ENCODE results near the gene DENND5A. TPM values are rescaled to one million over a fixed set of nuclear protein-coding genes. Genes with fewer than 3 reads are reported as not detected.

Gene DENND5A
- total and polyA plus RNA-seq, 9 of the 15 experiments (the other 6 are each of a cell fraction or from before 2014, with no cell fraction given): 11.7 to 130 (median 46.3) TPM

GRCh38 chr11:9142732-9143131 is 122.4 kb downstream of the DENND5A start:
- Histone ChIP-seq H3K4me2 (ENCODE audit: insufficient read depth, low read length) (no peak overlapping the region), H3K27ac (ENCODE audit: extremely low read depth, low read depth, low read length) (no peak overlapping the region), H3K4me1 (replicated peaks in 1 of 2; ENCODE audit: control insufficient read depth in 2 of 2, insufficient read depth in 2 of 2, low read length in 2 of 2) (no peaks in the 10 kb centered on the region), H3K36me3 (ENCODE audit: control insufficient read depth, insufficient read depth, low read length) (peaks cover 90% of the 10 kb centered on the region), H3K27me3 (ENCODE audit: control insufficient read depth in 2 of 2, insufficient read depth in 2 of 2, low read length in 2 of 2) (no peaks in the 10 kb centered on the region), H4K20me1 (replicated peaks; ENCODE audit: control insufficient read depth, insufficient read depth, low read length) (no peaks in the 10 kb centered on the region; the same call in 1 of the 2 replicates), H3K79me2 (ENCODE audit: control insufficient read depth, insufficient read depth, low read length) (no peaks in the 10 kb centered on the region), H3K9me1 (ENCODE audit: control insufficient read depth, insufficient read depth, low read length) (no peaks in the 10 kb centered on the region), H3K4me3 (no peak overlapping the region), H2AFZ (ENCODE audit: low read depth, low read length) (no peak overlapping the region), H3K9ac (ENCODE audit: insufficient read depth in 1 of 2, low read depth in 2 of 2, low read length in 2 of 2) (peak overlapping the region in 1 of 2 experiments; percentile 28; a peak in 1 of 4 replicates), H3K9me3 (replicated peaks; ENCODE audit: control insufficient read depth, insufficient read depth, low read depth, low read length) (no peaks in the 10 kb centered on the region)
- WGBS (ENCODE audit: insufficient coverage, low coverage, missing lambda C conversion rate): 95% methylated on average over 7 of the region's 7 CpGs
- in situ Hi-C loops (cut with MboI): no loop called here
- no peak for ATAC-seq
- intact Hi-C loops (cut with micrococcal nuclease): no loop called here
- POLR2A ChIA-PET: interaction anchor here (1.2 kb wide), 1 partner anchor 9 kb away, joined by 4 read pairs; no protein-coding TSS in a partner anchor
- CTCF ChIA-PET (ENCODE audit: low intra/inter-chr PET ratio): no interaction called here
- BruUV-seq (replicated peaks): no TSS peak
- TF ChIP-seq PHF20 (IDR thresholded peaks at IDR 0.05; ENCODE audit: partially characterized antibody) (no peak), ZSCAN29 (IDR thresholded peaks at IDR 0.05) (no peak), ZNF324 (CRISPR knock-in tag; IDR thresholded peaks at IDR 0.05) (no peak)
- no peak for DNase-seq (ENCODE audit: extremely low read depth in 1 of 4, low spot score in 3 of 4)
- no peak for FAIRE-seq

GRCh38 chr11:9141186-9141585 is 124.0 kb downstream of the DENND5A start:
- H3K79me2 ChIP-seq (ENCODE audit: control insufficient read depth, insufficient read depth, low read length): no peaks in the 10 kb centered on the region
- H4K20me1 ChIP-seq (replicated peaks; ENCODE audit: control insufficient read depth, insufficient read depth, low read length): no peaks in the 10 kb centered on the region
- no peaks in the 10 kb centered on the region for H3K4me1 ChIP-seq (replicated peaks in 1 of 2; ENCODE audit: control insufficient read depth in 2 of 2, insufficient read depth in 2 of 2, low read length in 2 of 2)
- no peak overlapping the region for H3K4me3 ChIP-seq
- intact Hi-C loops (cut with micrococcal nuclease) (no loop called here), in situ Hi-C loops (cut with MboI) (no loop called here)
- H3K36me3 ChIP-seq (ENCODE audit: control insufficient read depth, insufficient read depth, low read length): peaks cover 81% of the 10 kb centered on the region
- no peak for ATAC-seq
- ChIA-PET POLR2A (interaction anchor here (0.8 kb wide), 1 partner anchor 387 kb away, joined by 3 read pairs; no protein-coding TSS in a partner anchor), CTCF (ENCODE audit: low intra/inter-chr PET ratio) (no interaction called here)
- H3K9ac ChIP-seq (ENCODE audit: insufficient read depth in 1 of 2, low read depth in 2 of 2, low read length in 2 of 2): no peak overlapping the region
- no peak for DNase-seq (ENCODE audit: extremely low read depth in 1 of 4, low spot score in 3 of 4)
- H3K9me1 ChIP-seq (ENCODE audit: control insufficient read depth, insufficient read depth, low read length): no peaks in the 10 kb centered on the region
- no peak overlapping the region for H3K4me2 ChIP-seq (ENCODE audit: insufficient read depth, low read length)
- BruUV-seq (replicated peaks): no TSS peak
- 83% methylated on average over 7 of the region's 7 CpGs for WGBS (ENCODE audit: insufficient coverage, low coverage, missing lambda C conversion rate)
- H3K27ac ChIP-seq (ENCODE audit: extremely low read depth, low read depth, low read length): no peak overlapping the region
- no peaks in the 10 kb centered on the region for H3K9me3 ChIP-seq (replicated peaks; ENCODE audit: control insufficient read depth, insufficient read depth, low read depth, low read length)
- H2AFZ ChIP-seq (ENCODE audit: low read depth, low read length): no peak overlapping the region
- no peaks in the 10 kb centered on the region for H3K27me3 ChIP-seq (ENCODE audit: control insufficient read depth in 2 of 2, insufficient read depth in 2 of 2, low read length in 2 of 2)
- FAIRE-seq: no peak
- TF ChIP-seq REST (IDR thresholded peaks at IDR 0.05; ENCODE audit: borderline replicate concordance) (no peak), REST (CRISPR knock-in tag; IDR thresholded peaks at IDR 0.05; ENCODE audit: low read depth) (no peak), ZBTB5 (IDR thresholded peaks at IDR 0.05) (no peak), RBFOX2 (IDR thresholded peaks at IDR 0.05; ENCODE audit: low read depth, low read length) (no peak)
